NCI-H2227 (cell line): Measurements from ENCODE around the gene EXT2.

Experiments used
- DNase-seq: peaks from one replicate; lab custom pipeline; 2025; ENCODE audit not compliant: unreplicated experiment; lab: John Stamatoyannopoulos, UW

Gene EXT2

GRCh38 chr11:44198146-44198724 is 102.8 kb downstream of the EXT2 start:
- DNase-seq, result no peak

- DNase-seq, result no peak
Observed at GRCh38 chr11:44199298-44199697, 103.8 kb downstream of the EXT2 start.

GRCh38 chr11:44199816-44200215 is 104.3 kb downstream of the EXT2 start:
- DNase-seq, result no peak

- no peak for DNase-seq
Observed at GRCh38 chr11:44203270-44204043, 108.0 kb downstream of the EXT2 start.

GRCh38 chr11:44205352-44205751 is 109.9 kb downstream of the EXT2 start:
- DNase-seq, result no peak

GRCh38 chr11:44205836-44206235 is 110.4 kb downstream of the EXT2 start:
- DNase-seq, result no peak

- DNase-seq, result peak; percentile 32
Observed at GRCh38 chr11:44207292-44207691, 111.8 kb downstream of the EXT2 start.

- DNase-seq, result no peak
Observed at GRCh38 chr11:44208976-44209603, 113.6 kb downstream of the EXT2 start.

- no peak for DNase-seq
Observed at GRCh38 chr11:44212128-44212527, 116.7 kb downstream of the EXT2 start.

GRCh38 chr11:44213148-44213547 is 117.7 kb downstream of the EXT2 start:
- DNase-seq, result no peak

GRCh38 chr11:44217432-44217831 is 122.0 kb downstream of the EXT2 start:
- no peak for DNase-seq

GRCh38 chr11:44219830-44220796 is 124.6 kb downstream of the EXT2 start:
- DNase-seq, result no peak

GRCh38 chr11:44221456-44221855 is 126.0 kb downstream of the EXT2 start:
- DNase-seq, result no peak

- DNase-seq, result no peak
Observed at GRCh38 chr11:44221992-44222391, 126.5 kb downstream of the EXT2 start.

- no peak for DNase-seq
Observed at GRCh38 chr11:44223238-44223637, 127.8 kb downstream of the EXT2 start.

GRCh38 chr11:44224867-44225501 is 129.5 kb downstream of the EXT2 start:
- DNase-seq, result no peak

- DNase-seq, result no peak
Observed at GRCh38 chr11:44226490-44226889, 131.0 kb downstream of the EXT2 start.

- DNase-seq, result no peak
Observed at GRCh38 chr11:44226945-44227344, 131.5 kb downstream of the EXT2 start.

- no peak for DNase-seq
Observed at GRCh38 chr11:44228379-44228778, 132.9 kb downstream of the EXT2 start.

- no peak for DNase-seq
Observed at GRCh38 chr11:44229098-44229497, 133.6 kb downstream of the EXT2 start.

- no peak for DNase-seq
Observed at GRCh38 chr11:44229624-44230023, 134.1 kb downstream of the EXT2 start.
